SK-N-SH (cell line): ENCODE data around the gene DNAH14. TPM values are rescaled to one million over a fixed set of nuclear protein-coding genes. Genes with fewer than 3 reads are reported as not detected.
"Not testable (repeated sequence)": the region's sequence is repeated elsewhere in the genome, so short reads cannot be mapped to it uniquely, and the experiment has no call there.

Experiments used
- CTCF ChIA-PET: fragments of 300-600, 350-600 bp; formaldehyde crosslinking; extraction: SDS; loops from one replicate; lab custom pipeline; 2021; lab: Yijun Ruan, JAX
- POLR2A ChIA-PET: fragments of 350-600 bp; sonication (Branson Sonifier 250); formaldehyde crosslinking; extraction: SDS; loops from one replicate; lab custom pipeline; 2020; ENCODE audit warnings: antibody characterized with exemption, inconsistent platforms; lab: Yijun Ruan, JAX
- DNase-seq: peaks from one replicate; pipeline ENCODE4 v3.0.0; 2012
- H2AFZ ChIP-seq: fragments of 200-600 bp; sonication (generic); 2 replicates; pipeline ENCODE4 v1.8.1; 2016; ENCODE audit warnings: antibody characterized with exemption, mild to moderate bottlenecking, low read depth
- H3F3A ChIP-seq: fragments of 200-600 bp; sonication (generic); replicated peaks from 2 replicates; pipeline ENCODE3; 2016; ENCODE audit warnings: antibody characterized with exemption, mild to moderate bottlenecking; ENCODE audit not compliant: insufficient read depth
- H3K27ac ChIP-seq, 2 experiments: fragments of 200-500 bp in 1 of 2; fragments of 200-600 bp in 1 of 2; sonication (Bioruptor generic) in 1 of 2; sonication (generic), shearing (Covaris generic) in 1 of 2; 2 replicates each; pipeline versions ENCODE4 v1.5.1 to v1.6.1; 2014 to 2016; ENCODE audit warnings: low read depth in 2 of 2, inconsistent platforms in 1 of 2, low read length in 1 of 2, mild to moderate bottlenecking in 1 of 2, mixed read lengths in 1 of 2
- H3K27me3 ChIP-seq: fragments of 200-600 bp; sonication (generic), shearing (Covaris generic); 2 replicates; pipeline ENCODE4 v1.6.1; 2016; ENCODE audit warnings: mixed run types; ENCODE audit not compliant: insufficient read depth
- H3K36me3 ChIP-seq, 2 experiments: fragments of 200-500 bp in 1 of 2; fragments of 200-600 bp in 1 of 2; sonication (Bioruptor generic) in 1 of 2; sonication (generic) in 1 of 2; replicated peaks in 1 of 2; 2 replicates each; pipeline versions ENCODE3 to v1.5.1; 2014 to 2016; ENCODE audit warnings: low read length in 1 of 2, mild to moderate bottlenecking in 1 of 2; ENCODE audit not compliant: insufficient read depth in 2 of 2, control insufficient read depth in 1 of 2
- H3K4me1 ChIP-seq, 2 experiments: fragments of 200-500 bp in 1 of 2; fragments of 200-600 bp in 1 of 2; sonication (Bioruptor generic) in 1 of 2; sonication (generic), shearing (Covaris generic) in 1 of 2; 2 replicates each; pipeline versions ENCODE4 v1.5.1 to v1.6.1; 2014 to 2016; ENCODE audit warnings: low read depth in 1 of 2, low read length in 1 of 2, mixed run types in 1 of 2; ENCODE audit not compliant: insufficient read depth in 2 of 2, control insufficient read depth in 1 of 2
- H3K4me2 ChIP-seq: fragments of 200-600 bp; sonication (generic), shearing (Covaris generic); 2 replicates; pipeline ENCODE4 v1.6.1; 2017; ENCODE audit warnings: mixed run types
- H3K4me3 ChIP-seq, 2 experiments: fragments of 200-500 bp in 1 of 2; fragments of 200-600 bp in 1 of 2; sonication (Bioruptor generic) in 1 of 2; sonication (generic), shearing (Covaris generic) in 1 of 2; 2 replicates each; pipeline versions ENCODE4 v1.5.1 to v1.8.1; 2014 to 2016; ENCODE audit warnings: low read depth in 2 of 2, inconsistent platforms in 1 of 2, low read length in 1 of 2, mild to moderate bottlenecking in 1 of 2, mixed read lengths in 1 of 2, moderate library complexity in 1 of 2
- H3K79me2 ChIP-seq: fragments of 200-600 bp; sonication (generic); 2 replicates; pipeline ENCODE4 v1.8.1; 2017; ENCODE audit warnings: mild to moderate bottlenecking; ENCODE audit not compliant: insufficient read depth
- H3K9ac ChIP-seq: fragments of 200-600 bp; sonication (generic); 2 replicates; pipeline ENCODE4 v1.6.1; 2017; ENCODE audit warnings: mixed run types
- H3K9me2 ChIP-seq: fragments of 200-600 bp; sonication (generic); 2 replicates; pipeline ENCODE4 v1.6.1; 2017; ENCODE audit warnings: mixed run types
- H3K9me3 ChIP-seq: fragments of 200-600 bp; sonication (generic); 2 replicates; pipeline ENCODE4 v1.6.1; 2017; ENCODE audit warnings: mixed run types, mild to moderate bottlenecking, moderate library complexity
- H4K20me1 ChIP-seq: fragments of 200-600 bp; sonication (generic); 2 replicates; pipeline ENCODE4 v1.6.1; 2017; ENCODE audit warnings: mild to moderate bottlenecking, mixed run types; ENCODE audit not compliant: insufficient read depth
- ELF1 ChIP-seq: IDR thresholded peaks from 2 replicates; pipeline ENCODE4 v1.4.0; 2012
- EP300 ChIP-seq, 2 experiments: IDR thresholded peaks; 2 replicates each; pipeline versions ENCODE4 v1.4.0 to v1.6.1; 2012; ENCODE audit warnings: borderline replicate concordance in 1 of 2, low read depth in 1 of 2, low read length in 1 of 2
- EZH2phosphoT487 ChIP-seq: fragments of 200-600 bp; sonication (generic); IDR thresholded peaks from 2 replicates; pipeline ENCODE4 v1.6.1; 2017; ENCODE audit warnings: low read depth, mixed run types, mild to moderate bottlenecking, antibody characterized with exemption, moderate library complexity, borderline replicate concordance
- FOXJ3 ChIP-seq: sonication (generic); formaldehyde crosslinking; IDR thresholded peaks from 2 replicates; pipeline ENCODE4 v1.5.1; 2020; ENCODE audit warnings: mild to moderate bottlenecking, missing genetic modification reagents
- FOXM1 ChIP-seq: IDR thresholded peaks from 2 replicates; pipeline ENCODE4 v1.4.0; 2012; ENCODE audit warnings: low read depth, mild to moderate bottlenecking
- GABPA ChIP-seq: IDR thresholded peaks from 2 replicates; pipeline ENCODE4 v1.4.0; 2012; ENCODE audit warnings: low read depth, mild to moderate bottlenecking
- MEF2A ChIP-seq: IDR thresholded peaks from 2 replicates; pipeline ENCODE4 v1.4.0; 2012; ENCODE audit warnings: low read depth, borderline replicate concordance
- RAD21 ChIP-seq: IDR thresholded peaks from 2 replicates; pipeline ENCODE4 v1.6.1; 2012; ENCODE audit warnings: mild to moderate bottlenecking, low read length
- RFX5 ChIP-seq: IDR thresholded peaks from 2 replicates; pipeline ENCODE4 v1.6.1; 2012; ENCODE audit warnings: mild to moderate bottlenecking, improper control_type of control experiment, low read length
- RXRA ChIP-seq: IDR thresholded peaks from 2 replicates; pipeline ENCODE4 v1.4.0; 2012; ENCODE audit warnings: low read depth, mild to moderate bottlenecking, borderline replicate concordance
- TEAD4 ChIP-seq: IDR thresholded peaks from 2 replicates; pipeline ENCODE4 v1.4.0; 2012; ENCODE audit warnings: mild to moderate bottlenecking, borderline replicate concordance; ENCODE audit not compliant: insufficient read depth
- WGBS: methylation state at CpG from one replicate; pipeline ENCODE4 v1.1.6; 2017; ENCODE audit warnings: low lambda C conversion rate; 5-methylcytosine and 5-hydroxymethylcytosine counted together
- polyA plus RNA-seq, 3 experiments: library from polyadenylated mRNA; depleted of rRNA; stranded (reverse); fragments of >200 nt; gene quantifications; 2 replicates each; pipeline ENCODE4 v1.2.3, GENCODE V29; 2012
- TF ChIP-seq, protein P1 (sequence below): IDR thresholded peaks from 2 replicates; pipeline ENCODE4 v1.4.0; 2012; ENCODE audit warnings: low read depth, borderline replicate concordance
- TF ChIP-seq, protein P2 (sequence below): IDR thresholded peaks from 2 replicates; pipeline ENCODE4 v1.4.0; 2012; ENCODE audit warnings: low read depth, borderline replicate concordance
- TF ChIP-seq, protein P3 (sequence below): IDR thresholded peaks from 2 replicates; pipeline ENCODE4; 2012
- TF ChIP-seq, protein P4 (sequence below): IDR thresholded peaks from 2 replicates; pipeline ENCODE4 v1.6.1; 2012; ENCODE audit warnings: mild to moderate bottlenecking, low read depth, low read length, moderate library complexity
- TF ChIP-seq, protein P5 (sequence below): fragments of 200-600 bp; sonication (generic); IDR thresholded peaks from 2 replicates; pipeline ENCODE4 v1.6.1; 2017; ENCODE audit warnings: antibody characterized with exemption, mild to moderate bottlenecking, moderate library complexity
- TF ChIP-seq, protein P6 (sequence below): IDR thresholded peaks from 2 replicates; pipeline ENCODE4 v1.4.0; 2012; ENCODE audit warnings: low read depth

Gene DNAH14
- polyA plus RNA-seq, 1 of the 3 experiments (the other 2 are of a cell fraction) = 8.0 TPM

DNA sequence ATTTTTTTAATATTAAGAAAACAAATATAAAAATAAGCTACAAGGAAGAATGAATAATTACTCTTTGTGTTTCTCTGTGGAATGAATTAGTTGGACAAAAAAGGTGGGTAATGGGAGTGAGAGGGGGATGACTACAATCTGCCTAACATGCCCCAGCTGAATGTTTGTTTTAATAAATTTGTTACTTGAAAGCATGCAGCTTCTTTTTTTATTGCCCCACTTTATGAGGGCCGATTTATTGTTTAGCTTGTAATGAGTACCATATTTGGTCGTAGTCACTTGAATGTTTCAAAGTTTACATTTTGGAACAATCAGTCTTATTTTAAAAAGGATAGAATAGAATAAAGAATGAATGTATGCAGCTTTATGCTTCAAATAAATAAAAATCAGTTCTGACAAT lies 301.0 kb downstream of the DNAH14 start (continued):
- TF ChIP-seq, protein P1, sequence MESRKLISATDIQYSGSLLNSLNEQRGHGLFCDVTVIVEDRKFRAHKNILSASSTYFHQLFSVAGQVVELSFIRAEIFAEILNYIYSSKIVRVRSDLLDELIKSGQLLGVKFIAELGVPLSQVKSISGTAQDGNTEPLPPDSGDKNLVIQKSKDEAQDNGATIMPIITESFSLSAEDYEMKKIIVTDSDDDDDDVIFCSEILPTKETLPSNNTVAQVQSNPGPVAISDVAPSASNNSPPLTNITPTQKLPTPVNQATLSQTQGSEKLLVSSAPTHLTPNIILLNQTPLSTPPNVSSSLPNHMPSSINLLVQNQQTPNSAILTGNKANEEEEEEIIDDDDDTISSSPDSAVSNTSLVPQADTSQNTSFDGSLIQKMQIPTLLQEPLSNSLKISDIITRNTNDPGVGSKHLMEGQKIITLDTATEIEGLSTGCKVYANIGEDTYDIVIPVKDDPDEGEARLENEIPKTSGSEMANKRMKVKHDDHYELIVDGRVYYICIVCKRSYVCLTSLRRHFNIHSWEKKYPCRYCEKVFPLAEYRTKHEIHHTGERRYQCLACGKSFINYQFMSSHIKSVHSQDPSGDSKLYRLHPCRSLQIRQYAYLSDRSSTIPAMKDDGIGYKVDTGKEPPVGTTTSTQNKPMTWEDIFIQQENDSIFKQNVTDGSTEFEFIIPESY = no peak
- TF ChIP-seq RAD21 = no peak
- TF ChIP-seq EP300 (IDR thresholded peaks at IDR 0.05; ENCODE audit: borderline replicate concordance in 1 of 2, low read depth in 1 of 2, low read length in 1 of 2) = no peak
- TF ChIP-seq, protein P2, sequence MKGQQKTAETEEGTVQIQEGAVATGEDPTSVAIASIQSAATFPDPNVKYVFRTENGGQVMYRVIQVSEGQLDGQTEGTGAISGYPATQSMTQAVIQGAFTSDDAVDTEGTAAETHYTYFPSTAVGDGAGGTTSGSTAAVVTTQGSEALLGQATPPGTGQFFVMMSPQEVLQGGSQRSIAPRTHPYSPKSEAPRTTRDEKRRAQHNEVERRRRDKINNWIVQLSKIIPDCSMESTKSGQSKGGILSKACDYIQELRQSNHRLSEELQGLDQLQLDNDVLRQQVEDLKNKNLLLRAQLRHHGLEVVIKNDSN = no peak
- no peak for TF ChIP-seq EZH2phosphoT487

DNA sequence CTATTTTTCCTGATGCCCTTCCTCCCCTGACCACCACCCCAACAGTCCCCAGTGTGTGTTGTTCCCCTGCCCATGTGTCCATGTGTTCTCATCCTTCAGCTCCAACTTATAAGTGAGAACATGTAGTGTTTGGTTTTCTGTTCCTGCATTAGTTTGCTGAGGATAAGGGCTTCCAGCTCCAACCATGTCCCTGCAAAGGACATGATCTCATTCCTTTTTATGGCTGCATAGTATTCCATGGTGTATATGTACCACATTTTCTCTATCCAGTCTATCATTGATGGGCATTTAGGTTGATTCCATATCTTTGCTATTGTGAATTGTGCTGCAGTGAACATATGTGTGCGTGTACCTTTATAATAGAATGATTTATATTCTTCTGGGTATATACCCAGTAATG lies 303.5 kb downstream of the DNAH14 start:
- POLR2A ChIA-PET, H3K9me2 ChIP-seq, H3K4me3 ChIP-seq, H3K4me1 ChIP-seq, H3K27ac ChIP-seq, H3K36me3 ChIP-seq, H4K20me1 ChIP-seq, DNase-seq, H2AFZ ChIP-seq, H3K9ac ChIP-seq, H3K27me3 ChIP-seq, CTCF ChIA-PET, H3K4me2 ChIP-seq, H3K9me3 ChIP-seq, H3K79me2 ChIP-seq, H3F3A ChIP-seq: not testable (repeated sequence)
- 42% methylated on average over 1 of the region's 1 CpG for WGBS

DNA sequence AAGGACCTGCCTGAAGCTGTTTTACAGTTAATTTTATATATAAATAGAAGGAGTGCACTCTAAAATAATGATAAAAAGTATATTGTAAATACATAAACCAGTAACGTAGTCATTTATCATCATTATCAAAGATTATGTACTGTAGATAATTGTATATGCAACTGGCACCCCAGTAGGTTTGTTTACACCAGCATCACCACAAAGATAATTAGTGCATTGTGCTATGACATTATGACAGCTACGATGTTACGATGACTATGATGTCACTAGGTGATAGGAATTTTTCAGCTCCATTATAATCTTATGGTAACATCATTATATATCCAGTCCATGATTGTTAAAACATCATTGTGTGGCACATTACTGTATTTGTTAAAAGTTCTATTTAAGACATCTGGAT lies 313.1 kb downstream of the DNAH14 start:
- Histone ChIP-seq H2AFZ (no peak overlapping the region), H3K4me2 (no peak overlapping the region), H3K4me3 (no peak overlapping the region), H4K20me1 (no peaks in the 10 kb centered on the region), H3K9ac (no peak overlapping the region), H3K36me3 (no peaks in the 10 kb centered on the region), H3K4me1 (no peaks in the 10 kb centered on the region), H3K27ac (no peak overlapping the region), H3K9me2 (no peaks in the 10 kb centered on the region), H3K27me3 (no peaks in the 10 kb centered on the region), H3K9me3 (no peaks in the 10 kb centered on the region; the same call in 1 of the 2 replicates), H3F3A (no peaks in the 10 kb centered on the region), H3K79me2 (no peaks in the 10 kb centered on the region)
- DNase-seq = no peak
- ChIA-PET CTCF (no interaction called here), POLR2A (no interaction called here)
- no peak for TF ChIP-seq TEAD4
- no peak for TF ChIP-seq RAD21
- no peak for TF ChIP-seq ELF1
- TF ChIP-seq, protein P3, sequence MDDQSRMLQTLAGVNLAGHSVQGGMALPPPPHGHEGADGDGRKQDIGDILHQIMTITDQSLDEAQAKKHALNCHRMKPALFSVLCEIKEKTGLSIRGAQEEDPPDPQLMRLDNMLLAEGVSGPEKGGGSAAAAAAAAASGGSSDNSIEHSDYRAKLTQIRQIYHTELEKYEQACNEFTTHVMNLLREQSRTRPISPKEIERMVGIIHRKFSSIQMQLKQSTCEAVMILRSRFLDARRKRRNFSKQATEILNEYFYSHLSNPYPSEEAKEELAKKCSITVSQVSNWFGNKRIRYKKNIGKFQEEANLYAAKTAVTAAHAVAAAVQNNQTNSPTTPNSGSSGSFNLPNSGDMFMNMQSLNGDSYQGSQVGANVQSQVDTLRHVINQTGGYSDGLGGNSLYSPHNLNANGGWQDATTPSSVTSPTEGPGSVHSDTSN = no peak
- TF ChIP-seq RXRA = no peak
- TF ChIP-seq, protein P4, sequence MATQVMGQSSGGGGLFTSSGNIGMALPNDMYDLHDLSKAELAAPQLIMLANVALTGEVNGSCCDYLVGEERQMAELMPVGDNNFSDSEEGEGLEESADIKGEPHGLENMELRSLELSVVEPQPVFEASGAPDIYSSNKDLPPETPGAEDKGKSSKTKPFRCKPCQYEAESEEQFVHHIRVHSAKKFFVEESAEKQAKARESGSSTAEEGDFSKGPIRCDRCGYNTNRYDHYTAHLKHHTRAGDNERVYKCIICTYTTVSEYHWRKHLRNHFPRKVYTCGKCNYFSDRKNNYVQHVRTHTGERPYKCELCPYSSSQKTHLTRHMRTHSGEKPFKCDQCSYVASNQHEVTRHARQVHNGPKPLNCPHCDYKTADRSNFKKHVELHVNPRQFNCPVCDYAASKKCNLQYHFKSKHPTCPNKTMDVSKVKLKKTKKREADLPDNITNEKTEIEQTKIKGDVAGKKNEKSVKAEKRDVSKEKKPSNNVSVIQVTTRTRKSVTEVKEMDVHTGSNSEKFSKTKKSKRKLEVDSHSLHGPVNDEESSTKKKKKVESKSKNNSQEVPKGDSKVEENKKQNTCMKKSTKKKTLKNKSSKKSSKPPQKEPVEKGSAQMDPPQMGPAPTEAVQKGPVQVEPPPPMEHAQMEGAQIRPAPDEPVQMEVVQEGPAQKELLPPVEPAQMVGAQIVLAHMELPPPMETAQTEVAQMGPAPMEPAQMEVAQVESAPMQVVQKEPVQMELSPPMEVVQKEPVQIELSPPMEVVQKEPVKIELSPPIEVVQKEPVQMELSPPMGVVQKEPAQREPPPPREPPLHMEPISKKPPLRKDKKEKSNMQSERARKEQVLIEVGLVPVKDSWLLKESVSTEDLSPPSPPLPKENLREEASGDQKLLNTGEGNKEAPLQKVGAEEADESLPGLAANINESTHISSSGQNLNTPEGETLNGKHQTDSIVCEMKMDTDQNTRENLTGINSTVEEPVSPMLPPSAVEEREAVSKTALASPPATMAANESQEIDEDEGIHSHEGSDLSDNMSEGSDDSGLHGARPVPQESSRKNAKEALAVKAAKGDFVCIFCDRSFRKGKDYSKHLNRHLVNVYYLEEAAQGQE = no peak
- TF ChIP-seq RFX5 = no peak
- TF ChIP-seq MEF2A = no peak
- no peak for TF ChIP-seq FOXJ3 (CRISPR knock-in tag)
- TF ChIP-seq, protein P5, sequence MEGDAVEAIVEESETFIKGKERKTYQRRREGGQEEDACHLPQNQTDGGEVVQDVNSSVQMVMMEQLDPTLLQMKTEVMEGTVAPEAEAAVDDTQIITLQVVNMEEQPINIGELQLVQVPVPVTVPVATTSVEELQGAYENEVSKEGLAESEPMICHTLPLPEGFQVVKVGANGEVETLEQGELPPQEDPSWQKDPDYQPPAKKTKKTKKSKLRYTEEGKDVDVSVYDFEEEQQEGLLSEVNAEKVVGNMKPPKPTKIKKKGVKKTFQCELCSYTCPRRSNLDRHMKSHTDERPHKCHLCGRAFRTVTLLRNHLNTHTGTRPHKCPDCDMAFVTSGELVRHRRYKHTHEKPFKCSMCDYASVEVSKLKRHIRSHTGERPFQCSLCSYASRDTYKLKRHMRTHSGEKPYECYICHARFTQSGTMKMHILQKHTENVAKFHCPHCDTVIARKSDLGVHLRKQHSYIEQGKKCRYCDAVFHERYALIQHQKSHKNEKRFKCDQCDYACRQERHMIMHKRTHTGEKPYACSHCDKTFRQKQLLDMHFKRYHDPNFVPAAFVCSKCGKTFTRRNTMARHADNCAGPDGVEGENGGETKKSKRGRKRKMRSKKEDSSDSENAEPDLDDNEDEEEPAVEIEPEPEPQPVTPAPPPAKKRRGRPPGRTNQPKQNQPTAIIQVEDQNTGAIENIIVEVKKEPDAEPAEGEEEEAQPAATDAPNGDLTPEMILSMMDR = no peak
- TF ChIP-seq GABPA = no peak
- TF ChIP-seq, protein P6, sequence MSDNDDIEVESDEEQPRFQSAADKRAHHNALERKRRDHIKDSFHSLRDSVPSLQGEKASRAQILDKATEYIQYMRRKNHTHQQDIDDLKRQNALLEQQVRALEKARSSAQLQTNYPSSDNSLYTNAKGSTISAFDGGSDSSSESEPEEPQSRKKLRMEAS = no peak
- TF ChIP-seq FOXM1 = no peak
- 69% methylated on average over 3 of the region's 3 CpGs for WGBS
